Measurements from ENCODE around the gene COMT.

DNA sequence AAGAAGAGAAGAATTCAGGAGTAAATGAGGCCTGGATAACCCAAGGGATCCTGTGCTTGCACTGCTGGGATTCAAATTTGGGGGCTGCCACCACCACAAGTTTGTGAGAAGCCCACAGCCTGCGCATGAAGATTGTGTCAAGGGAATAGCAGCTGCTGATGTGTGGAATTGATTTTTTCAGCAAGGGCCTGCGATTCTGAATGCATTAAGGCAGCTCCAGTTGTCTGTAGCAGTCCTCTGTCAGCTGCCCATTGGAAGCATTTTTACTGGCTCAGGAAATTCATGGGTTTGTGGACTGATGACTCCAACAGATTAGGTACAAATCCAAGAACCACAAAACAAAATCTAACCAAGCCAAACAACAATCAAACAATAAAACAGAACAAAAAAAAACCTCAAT, 61.1 kb downstream of the COMT start:
- TF ChIP-seq SUZ12 (IDR thresholded peaks at IDR 0.05) (no peak), PKNOX1 (IDR thresholded peaks at IDR 0.05) (no peak), FOXA1 (IDR thresholded peaks at IDR 0.05) (no peak), FOXK2 (IDR thresholded peaks at IDR 0.05) (no peak), L3MBTL2 (conservative IDR thresholded peaks at IDR 0.05) (no peak), HDGF (IDR thresholded peaks at IDR 0.05; ENCODE audit: borderline replicate concordance) (no peak), BHLHE40 (IDR thresholded peaks at IDR 0.05; ENCODE audit: borderline replicate concordance) (no peak), TARDBP (IDR thresholded peaks at IDR 0.05) (no peak), ARNT (IDR thresholded peaks at IDR 0.05) (no peak), ELF4 (IDR thresholded peaks at IDR 0.05) (no peak)

Data from HEK293T (cell line).